C4-2B (cell line): Measurements from ENCODE around the gene SLC30A1.

ENCODE experiments used
- CTCF ChIP-seq: fragments of 450-650 bp; conservative IDR thresholded peaks from 2 replicates; pipeline ENCODE4 v1.5.1; 2017; ENCODE audit warnings: mild to moderate bottlenecking
- ZFX ChIP-seq: fragments of 450-650 bp; IDR thresholded peaks from 2 replicates; pipeline ENCODE4 v1.6.1; 2017

- TF ChIP-seq CTCF (no peak), ZFX (no peak)
Observed at GRCh38 chr1:211546543-211546942, 32.4 kb downstream of the SLC30A1 start.
